ENCODE measurements around the gene ANXA4. TPM values are rescaled to one million over a fixed set of nuclear protein-coding genes. Genes with fewer than 3 reads are reported as not detected.
"Not testable (repeated sequence)": the region's sequence is repeated elsewhere in the genome, so short reads cannot be mapped to it uniquely, and the experiment has no call there.

The ANXA4 gene
- total and polyA plus RNA-seq, 9 donors, result 20.2 to 51.1 (median 30.3) TPM

GRCh38 chr2:69827796-69828540 lies 86.0 kb downstream of the ANXA4 start:
- no peak for DNase-seq
- H3K36me3 ChIP-seq (ENCODE audit: control insufficient read depth, insufficient read depth, low read length), result peaks cover 2% of the 10 kb centered on the region
- H3K4me1 ChIP-seq (ENCODE audit: control insufficient read depth, insufficient read depth, low read length), result peaks cover 16% of the 10 kb centered on the region
- H3K27me3 ChIP-seq (ENCODE audit: control insufficient read depth, insufficient read depth, low read length), result no peaks in the 10 kb centered on the region
- H3K4me3 ChIP-seq (ENCODE audit: low read length), result no peak overlapping the region
- H3K9me3 ChIP-seq (replicated peaks; ENCODE audit: control insufficient read depth, low read depth, low read length), result no peaks in the 10 kb centered on the region
- 33% methylated on average over 1 of the region's 9 CpGs for WGBS (ENCODE audit: insufficient coverage)
- no peak overlapping the region for H3K27ac ChIP-seq (ENCODE audit: low read length)

GRCh38 chr2:69828938-69829255 lies 87.0 kb downstream of the ANXA4 start:
- DNase-seq, result no peak
- H3K27ac ChIP-seq (ENCODE audit: low read length), result peak overlapping the region; percentile 100
- H3K4me3 ChIP-seq (ENCODE audit: low read length), result peak overlapping the region; percentile 93
- peaks cover 16% of the 10 kb centered on the region for H3K4me1 ChIP-seq (ENCODE audit: control insufficient read depth, insufficient read depth, low read length)
- 0% methylated on average over 1 of the region's 7 CpGs for WGBS (ENCODE audit: insufficient coverage)
- H3K9me3 ChIP-seq (replicated peaks; ENCODE audit: control insufficient read depth, low read depth, low read length), result no peaks in the 10 kb centered on the region
- peaks cover 2% of the 10 kb centered on the region for H3K36me3 ChIP-seq (ENCODE audit: control insufficient read depth, insufficient read depth, low read length)
- H3K27me3 ChIP-seq (ENCODE audit: control insufficient read depth, insufficient read depth, low read length), result no peaks in the 10 kb centered on the region

- under 1% methylated on average over 74 of the region's 74 CpGs for WGBS (ENCODE audit: insufficient coverage)
- Histone ChIP-seq H3K27me3 (ENCODE audit: control insufficient read depth, insufficient read depth, low read length) (no peaks in the 10 kb centered on the region), H3K9me3 (replicated peaks; ENCODE audit: control insufficient read depth, low read depth, low read length) (no peaks in the 10 kb centered on the region), H3K36me3 (ENCODE audit: control insufficient read depth, insufficient read depth, low read length) (peaks cover 2% of the 10 kb centered on the region), H3K4me1 (ENCODE audit: control insufficient read depth, insufficient read depth, low read length) (peaks cover 16% of the 10 kb centered on the region), H3K27ac (ENCODE audit: low read length) (peak within 1 kb of the TSS; percentile 100), H3K4me3 (ENCODE audit: low read length) (peak within 1 kb of the TSS; percentile 93)
- peak; percentile 98 for DNase-seq
Measured at GRCh38 chr2:69829256-69830044, 87.5 kb downstream of the ANXA4 start, which contains the start of gene GMCL1. TSS of gene GMCL1 (plus strand) at chr2:69829660. CDS start at chr2:69829893, 233 bp downstream.

GRCh38 chr2:69830045-69830905 lies 88.3 kb downstream of the ANXA4 start:
- H3K4me3 ChIP-seq (ENCODE audit: low read length), result peak overlapping the region; percentile 93
- H3K36me3 ChIP-seq (ENCODE audit: control insufficient read depth, insufficient read depth, low read length), result peaks cover 2% of the 10 kb centered on the region
- under 1% methylated on average over 39 of the region's 45 CpGs for WGBS (ENCODE audit: insufficient coverage)
- H3K27me3 ChIP-seq (ENCODE audit: control insufficient read depth, insufficient read depth, low read length), result no peaks in the 10 kb centered on the region
- no peaks in the 10 kb centered on the region for H3K9me3 ChIP-seq (replicated peaks; ENCODE audit: control insufficient read depth, low read depth, low read length)
- peaks cover 16% of the 10 kb centered on the region for H3K4me1 ChIP-seq (ENCODE audit: control insufficient read depth, insufficient read depth, low read length)
- H3K27ac ChIP-seq (ENCODE audit: low read length), result peak overlapping the region; percentile 78
- DNase-seq, result peak; percentile 41

GRCh38 chr2:69830906-69831241 lies 88.9 kb downstream of the ANXA4 start:
- WGBS (ENCODE audit: insufficient coverage), result 40% methylated on average over 1 of the region's 13 CpGs
- not testable (repeated sequence) for H3K27ac ChIP-seq (ENCODE audit: low read length); H3K36me3 ChIP-seq (ENCODE audit: control insufficient read depth, insufficient read depth, low read length); DNase-seq; H3K9me3 ChIP-seq (replicated peaks; ENCODE audit: control insufficient read depth, low read depth, low read length); H3K27me3 ChIP-seq (ENCODE audit: control insufficient read depth, insufficient read depth, low read length)
- peak overlapping the region; percentile 93 for H3K4me3 ChIP-seq (ENCODE audit: low read length)
- H3K4me1 ChIP-seq (ENCODE audit: control insufficient read depth, insufficient read depth, low read length), result peaks cover 16% of the 10 kb centered on the region

GRCh38 chr2:69831354-69831905 lies 89.5 kb downstream of the ANXA4 start:
- Histone ChIP-seq H3K36me3 (ENCODE audit: control insufficient read depth, insufficient read depth, low read length) (peaks cover 2% of the 10 kb centered on the region), H3K27ac (ENCODE audit: low read length) (no peak overlapping the region), H3K9me3 (replicated peaks; ENCODE audit: control insufficient read depth, low read depth, low read length) (no peaks in the 10 kb centered on the region), H3K4me3 (ENCODE audit: low read length) (no peak overlapping the region), H3K27me3 (ENCODE audit: control insufficient read depth, insufficient read depth, low read length) (no peaks in the 10 kb centered on the region), H3K4me1 (ENCODE audit: control insufficient read depth, insufficient read depth, low read length) (peaks cover 16% of the 10 kb centered on the region)
- 67% methylated on average over 1 of the region's 6 CpGs for WGBS (ENCODE audit: insufficient coverage)
- no peak for DNase-seq

- no peak overlapping the region for H3K4me3 ChIP-seq (ENCODE audit: low read length)
- H3K9me3 ChIP-seq (replicated peaks; ENCODE audit: control insufficient read depth, low read depth, low read length), result no peaks in the 10 kb centered on the region
- peaks cover 13% of the 10 kb centered on the region for H3K4me1 ChIP-seq (ENCODE audit: control insufficient read depth, insufficient read depth, low read length)
- no peaks in the 10 kb centered on the region for H3K27me3 ChIP-seq (ENCODE audit: control insufficient read depth, insufficient read depth, low read length)
- peaks cover 2% of the 10 kb centered on the region for H3K36me3 ChIP-seq (ENCODE audit: control insufficient read depth, insufficient read depth, low read length)
- no CpG with 5 or more reads among the region's 3 CpGs for WGBS (ENCODE audit: insufficient coverage)
- DNase-seq, result no peak
- no peak overlapping the region for H3K27ac ChIP-seq (ENCODE audit: low read length)
Measured at GRCh38 chr2:69833752-69834151, 91.8 kb downstream of the ANXA4 start.

GRCh38 chr2:69835666-69836065 lies 93.7 kb downstream of the ANXA4 start:
- Histone ChIP-seq H3K4me3 (ENCODE audit: low read length) (no peak overlapping the region), H3K9me3 (replicated peaks; ENCODE audit: control insufficient read depth, low read depth, low read length) (no peaks in the 10 kb centered on the region), H3K36me3 (ENCODE audit: control insufficient read depth, insufficient read depth, low read length) (peaks cover 6% of the 10 kb centered on the region), H3K27ac (ENCODE audit: low read length) (no peak overlapping the region), H3K4me1 (ENCODE audit: control insufficient read depth, insufficient read depth, low read length) (peaks cover 10% of the 10 kb centered on the region), H3K27me3 (ENCODE audit: control insufficient read depth, insufficient read depth, low read length) (no peaks in the 10 kb centered on the region)
- no CpG with 5 or more reads among the region's 2 CpGs for WGBS (ENCODE audit: insufficient coverage)
- no peak for DNase-seq

GRCh38 chr2:69836316-69836715 lies 94.4 kb downstream of the ANXA4 start:
- Histone ChIP-seq H3K4me1 (ENCODE audit: control insufficient read depth, insufficient read depth, low read length) (peaks cover 6% of the 10 kb centered on the region), H3K27me3 (ENCODE audit: control insufficient read depth, insufficient read depth, low read length) (no peaks in the 10 kb centered on the region), H3K4me3 (ENCODE audit: low read length) (no peak overlapping the region), H3K9me3 (replicated peaks; ENCODE audit: control insufficient read depth, low read depth, low read length) (no peaks in the 10 kb centered on the region), H3K27ac (ENCODE audit: low read length) (no peak overlapping the region), H3K36me3 (ENCODE audit: control insufficient read depth, insufficient read depth, low read length) (peaks cover 6% of the 10 kb centered on the region)
- DNase-seq, result no peak
- no CpG with 5 or more reads among the region's 5 CpGs for WGBS (ENCODE audit: insufficient coverage)
